HG02678 (cell line): ENCODE measurements around the gene ALG12.

ENCODE experiments used
- ATAC-seq: cut with Tn5 transposase; IDR thresholded peaks from one replicate; pipeline ENCODE4 v1.9.1; 2021; ENCODE audit warnings: mild to moderate bottlenecking, moderate library complexity; ENCODE audit not compliant: unreplicated experiment

ALG12 gene

GRCh38 chr22:49915610-49916009 lies 2.6 kb downstream of the ALG12 start:
- no peak for ATAC-seq

- no peak for ATAC-seq
Observed at GRCh38 chr22:49914256-49914655, 4.0 kb downstream of the ALG12 start.

GRCh38 chr22:49913446-49913845 lies 4.8 kb downstream of the ALG12 start:
- no peak for ATAC-seq

- no peak for ATAC-seq
Observed at GRCh38 chr22:49913026-49913425, 5.2 kb downstream of the ALG12 start.

GRCh38 chr22:49911881-49912625 lies 6.2 kb downstream of the ALG12 start:
- no peak for ATAC-seq

GRCh38 chr22:49910229-49911155 lies 7.7 kb downstream of the ALG12 start:
- ATAC-seq: no peak

- no peak for ATAC-seq
Observed at GRCh38 chr22:49909476-49910205, 8.6 kb downstream of the ALG12 start.

GRCh38 chr22:49907807-49908206 lies 10.4 kb downstream of the ALG12 start:
- ATAC-seq: no peak

GRCh38 chr22:49906799-49907290 lies 11.4 kb downstream of the ALG12 start:
- ATAC-seq: no peak

- no peak for ATAC-seq
Observed at GRCh38 chr22:49906071-49906798, 12.0 kb downstream of the ALG12 start.

- ATAC-seq: no peak
Observed at GRCh38 chr22:49905465-49905864, 12.8 kb downstream of the ALG12 start.

GRCh38 chr22:49904040-49904369 lies 14.2 kb downstream of the ALG12 start:
- no peak for ATAC-seq

GRCh38 chr22:49903322-49904039 lies 14.8 kb downstream of the ALG12 start:
- ATAC-seq: no peak

- no peak for ATAC-seq
Observed at GRCh38 chr22:49901457-49901856, 16.8 kb downstream of the ALG12 start.

- no peak for ATAC-seq
Observed at GRCh38 chr22:49900441-49901230, 17.6 kb downstream of the ALG12 start.

- ATAC-seq: no peak
Observed at GRCh38 chr22:49899530-49899929, 18.7 kb downstream of the ALG12 start.

GRCh38 chr22:49897015-49897684 lies 21.1 kb downstream of the ALG12 start:
- ATAC-seq: no peak

GRCh38 chr22:49896201-49896600 lies 22.0 kb downstream of the ALG12 start:
- no peak for ATAC-seq
